Gastrocnemius medialis (tissue), 4 donors: ENCODE results near the gene SLC7A6.

ENCODE experiments used
- POLR2A ChIP-seq, 2 donors: fragments of 450-650 bp; IDR thresholded peaks; one replicate each; pipeline ENCODE4 v1.6.1; 2017; ENCODE audit warnings: antibody characterized with exemption in 2 of 2, mild to moderate bottlenecking in 2 of 2, moderate library complexity in 2 of 2
- TF ChIP-seq, protein P1 (sequence below), 5 experiments: fragments of 450-650 bp in 3 of 5; fragments of 200-600 bp in 2 of 5; sonication (generic) in 2 of 5; IDR thresholded peaks in 4 of 5; conservative IDR thresholded peaks in 1 of 5; 1 replicate in 4 of 5; 2 replicates in 1 of 5; pipeline ENCODE4 v1.5.1; 2016 to 2019; ENCODE audit warnings: antibody characterized with exemption in 5 of 5, mild to moderate bottlenecking in 3 of 5, moderate library complexity in 3 of 5

DNA sequence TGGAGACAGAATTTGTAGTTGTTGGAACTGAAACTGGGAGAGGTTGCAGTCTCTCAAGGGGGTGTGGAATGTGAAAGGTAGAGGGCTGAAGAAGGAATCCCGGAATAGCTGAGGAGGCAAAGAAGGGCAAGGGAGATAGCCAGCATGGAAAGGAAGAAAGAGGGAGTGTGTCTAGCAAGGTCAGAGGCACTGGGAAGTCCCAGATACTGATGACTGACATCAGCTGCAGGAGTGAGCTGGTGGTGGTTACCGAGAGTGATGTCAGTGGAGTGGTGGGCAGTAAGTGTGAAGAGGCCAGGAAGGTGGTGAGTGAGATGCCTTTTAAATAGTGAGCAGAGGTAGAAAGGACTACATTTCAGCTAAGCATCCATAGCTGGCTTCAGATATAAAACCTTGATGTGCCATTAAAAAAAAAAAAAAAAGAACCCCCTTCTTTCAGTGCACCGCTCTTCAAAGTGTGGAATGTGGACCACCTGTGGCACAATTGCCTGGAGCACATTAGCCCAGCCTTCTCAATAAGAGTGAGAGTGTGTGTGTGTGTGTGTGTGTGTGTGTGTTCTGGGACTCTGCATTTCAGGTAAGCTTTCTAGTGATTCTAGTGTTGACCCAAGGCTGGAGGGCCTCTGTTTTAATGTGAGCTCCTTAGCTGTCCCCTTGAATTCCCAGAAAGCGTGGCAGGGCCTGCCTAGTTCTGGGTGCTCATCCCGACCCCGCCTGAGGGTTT, 55.0 kb downstream of the SLC7A6 start:
- no peak for TF ChIP-seq POLR2A (IDR thresholded peaks at IDR 0.05)
- TF ChIP-seq, protein P1, sequence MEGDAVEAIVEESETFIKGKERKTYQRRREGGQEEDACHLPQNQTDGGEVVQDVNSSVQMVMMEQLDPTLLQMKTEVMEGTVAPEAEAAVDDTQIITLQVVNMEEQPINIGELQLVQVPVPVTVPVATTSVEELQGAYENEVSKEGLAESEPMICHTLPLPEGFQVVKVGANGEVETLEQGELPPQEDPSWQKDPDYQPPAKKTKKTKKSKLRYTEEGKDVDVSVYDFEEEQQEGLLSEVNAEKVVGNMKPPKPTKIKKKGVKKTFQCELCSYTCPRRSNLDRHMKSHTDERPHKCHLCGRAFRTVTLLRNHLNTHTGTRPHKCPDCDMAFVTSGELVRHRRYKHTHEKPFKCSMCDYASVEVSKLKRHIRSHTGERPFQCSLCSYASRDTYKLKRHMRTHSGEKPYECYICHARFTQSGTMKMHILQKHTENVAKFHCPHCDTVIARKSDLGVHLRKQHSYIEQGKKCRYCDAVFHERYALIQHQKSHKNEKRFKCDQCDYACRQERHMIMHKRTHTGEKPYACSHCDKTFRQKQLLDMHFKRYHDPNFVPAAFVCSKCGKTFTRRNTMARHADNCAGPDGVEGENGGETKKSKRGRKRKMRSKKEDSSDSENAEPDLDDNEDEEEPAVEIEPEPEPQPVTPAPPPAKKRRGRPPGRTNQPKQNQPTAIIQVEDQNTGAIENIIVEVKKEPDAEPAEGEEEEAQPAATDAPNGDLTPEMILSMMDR (IDR thresholded peaks at IDR 0.05 in 4 of 5, conservative IDR thresholded peaks at IDR 0.05 in 1 of 5), result no peak
